Natural killer cell (primary cell): ENCODE data around the gene MED27. TPM values are rescaled to one million over a fixed set of nuclear protein-coding genes. Genes with fewer than 3 reads are reported as not detected.

Source experiments
- ATAC-seq, 3 donors: fragments of 150-1000 bp in 2 of 3; fragments of 200-7000 bp in 1 of 3; cut with Tn5 transposase; 1 replicate in 1 of 3; 2 replicates in 2 of 3; pipeline ENCODE4 v1.10.0; 2021; ENCODE audit warnings: mild to moderate bottlenecking in 2 of 3, moderate library complexity in 2 of 3
- DNase-seq, 2 donors: peaks; one replicate each; pipeline versions ENCODE4 v3.0.0 to v3.0.0-alpha.2; 2013 to 2021; ENCODE audit warnings: mixed read lengths in 1 of 2
- H3K27ac ChIP-seq: one replicate; pipeline ENCODE4 v1.5.1; 2013; ENCODE audit warnings: mild to moderate bottlenecking, low read length
- H3K27me3 ChIP-seq: one replicate; pipeline ENCODE4 v1.6.1; 2013; ENCODE audit warnings: low read length; ENCODE audit not compliant: control insufficient read depth, insufficient read depth
- H3K36me3 ChIP-seq: one replicate; pipeline ENCODE4 v1.6.1; 2013; ENCODE audit warnings: low read length; ENCODE audit not compliant: control insufficient read depth, insufficient read depth
- H3K4me1 ChIP-seq: one replicate; pipeline ENCODE4 v1.6.1; 2013; ENCODE audit warnings: low read length; ENCODE audit not compliant: control insufficient read depth, insufficient read depth
- H3K4me3 ChIP-seq: one replicate; pipeline ENCODE4 v1.5.1; 2013; ENCODE audit warnings: low read length
- H3K9me3 ChIP-seq: one replicate; pipeline ENCODE4 v1.6.1; 2013; ENCODE audit warnings: low read length; ENCODE audit not compliant: control insufficient read depth, insufficient read depth
- H3K27ac Mint-ChIP-seq, 2 donors: one replicate each; pipeline ENCODE4 v1.8.0; 2022; ENCODE audit warnings: mild to moderate bottlenecking in 2 of 2, mixed read lengths in 2 of 2, moderate library complexity in 1 of 2
- H3K27me3 Mint-ChIP-seq, 2 donors: one replicate each; pipeline ENCODE4 v1.8.0; 2022; ENCODE audit warnings: low read depth in 2 of 2, mixed read lengths in 2 of 2
- H3K36me3 Mint-ChIP-seq: one replicate; pipeline ENCODE4 v1.8.0; 2022; ENCODE audit warnings: mixed read lengths
- H3K4me1 Mint-ChIP-seq, 2 donors: one replicate each; pipeline ENCODE4 v1.8.0; 2022; ENCODE audit warnings: mixed read lengths in 2 of 2
- H3K4me3 Mint-ChIP-seq: one replicate; pipeline ENCODE4 v1.8.0; 2022; ENCODE audit warnings: mild to moderate bottlenecking, moderate library complexity, mixed read lengths
- H3K9me3 Mint-ChIP-seq, 2 donors: one replicate each; pipeline ENCODE4 v1.8.0; 2022; ENCODE audit warnings: mixed read lengths in 2 of 2
- CTCF ChIP-seq: fragments of 200-600 bp; IDR thresholded peaks from one replicate; pipeline ENCODE4 v1.8.0; 2022; ENCODE audit warnings: antibody characterized with exemption
- WGBS: methylation state at CpG from one replicate; pipeline ENCODE4 v1.1.7; 2013; ENCODE audit warnings: missing lambda C conversion rate; ENCODE audit not compliant: insufficient coverage; 5-methylcytosine and 5-hydroxymethylcytosine counted together
- intact Hi-C: fragments of 100-400 bp; cut with micrococcal nuclease; formaldehyde crosslinking; loops from one replicate; pipeline ENCODE4 v1.14.2; 2022
- total RNA-seq, 4 donors: library from RNA; stranded (reverse); fragments of 120-200 nt in 1 of 4; gene quantifications; one replicate each; pipeline versions ENCODE4 v1.2.3 to v1.2.4, GENCODE V29; 2013 to 2022

Gene MED27
- total RNA-seq, 3 donors from 2014 or later (not counting 1 experiment from before 2014, with no cell fraction given): 24.4 to 27.3 (median 26.9) TPM

DNA sequence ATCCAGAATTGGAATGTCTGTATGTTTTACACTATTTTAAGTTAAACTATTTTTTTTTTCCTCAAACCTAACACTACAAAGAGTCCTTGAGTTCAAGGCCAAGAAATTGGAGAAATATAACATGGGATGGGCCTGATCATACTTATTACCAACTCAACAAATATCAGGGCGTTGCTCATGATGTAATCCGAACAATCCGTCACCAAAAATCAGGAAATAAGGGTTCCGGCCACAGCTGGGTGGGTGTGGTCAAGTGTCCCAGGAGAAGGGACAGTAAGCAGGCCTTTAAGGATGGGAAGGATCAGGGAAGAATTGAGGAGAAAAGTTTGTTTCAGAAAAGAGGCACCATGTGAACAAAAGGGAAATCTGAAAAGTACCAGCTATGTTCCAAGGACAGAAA is 29.8 kb downstream of the MED27 start:
- Histone ChIP-seq H3K36me3 (peaks cover 2% of the 10 kb centered on the region), H3K27ac (no peak overlapping the region), H3K4me1 (peaks cover 3% of the 10 kb centered on the region), H3K9me3 (no peaks in the 10 kb centered on the region), H3K4me3 (no peak overlapping the region), H3K27me3 (no peaks in the 10 kb centered on the region)
- Mint-ChIP-seq H3K36me3 (no peaks in the 10 kb centered on the region), H3K4me1 (peaks cover 37 to 50% of the 10 kb centered on the region in 2 donors), H3K27me3 (no peaks in the 10 kb centered on the region), H3K27ac (no peak overlapping the region), H3K9me3 (no peaks in the 10 kb centered on the region), H3K4me3 (no peak overlapping the region)
- intact Hi-C loops: no loop called here
- no peak for TF ChIP-seq CTCF
- DNase-seq (no peak), ATAC-seq (no peak)
- WGBS: 95% methylated on average over 3 of the region's 4 CpGs

DNA sequence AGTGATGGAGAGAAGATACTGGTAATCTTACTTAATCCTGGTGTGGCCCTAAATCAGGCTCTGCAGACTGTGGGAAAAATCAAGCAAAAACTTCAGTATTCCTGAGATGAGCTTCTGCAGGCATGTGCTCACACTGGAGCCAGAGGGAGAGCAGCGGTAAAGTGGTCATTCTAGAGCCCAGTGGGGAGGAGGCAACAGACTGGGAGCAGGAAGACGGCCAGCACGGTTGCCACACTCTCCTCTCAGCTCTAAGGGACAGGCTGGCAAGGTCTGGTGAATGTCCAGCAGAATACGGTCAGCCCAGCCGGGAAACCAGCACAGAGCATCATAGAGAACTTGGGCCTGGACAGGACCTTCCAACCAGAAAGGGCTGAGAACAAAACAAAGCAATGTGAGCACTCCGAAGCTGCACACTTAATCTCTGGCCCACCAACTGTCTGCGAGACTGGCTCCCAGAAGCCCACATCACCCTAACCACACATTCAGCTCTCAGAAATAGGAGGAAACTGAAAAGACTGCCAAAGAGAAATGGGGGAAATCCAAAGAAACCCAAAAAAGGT is 30.3 kb downstream of the MED27 start:
- Histone ChIP-seq H3K36me3 (peaks cover 2% of the 10 kb centered on the region), H3K27me3 (no peaks in the 10 kb centered on the region), H3K9me3 (no peaks in the 10 kb centered on the region), H3K4me1 (peaks cover 3% of the 10 kb centered on the region), H3K4me3 (no peak overlapping the region), H3K27ac (no peak overlapping the region)
- no peak for ATAC-seq
- no peaks in the 10 kb centered on the region for H3K36me3 Mint-ChIP-seq
- intact Hi-C loops: no loop called here
- TF ChIP-seq CTCF: no peak
- H3K27me3 Mint-ChIP-seq: no peaks in the 10 kb centered on the region
- 93% methylated on average over 7 of the region's 7 CpGs for WGBS
- peaks cover 39 to 50% of the 10 kb centered on the region in 2 donors for H3K4me1 Mint-ChIP-seq
- DNase-seq: no peak
- no peak overlapping the region for H3K27ac Mint-ChIP-seq
- no peak overlapping the region for H3K4me3 Mint-ChIP-seq
- no peaks in the 10 kb centered on the region for H3K9me3 Mint-ChIP-seq

GRCh38 chr9:132048201-132048600 is 31.5 kb downstream of the MED27 start:
- H3K27ac ChIP-seq: no peak overlapping the region
- H3K36me3 ChIP-seq: peaks cover 2% of the 10 kb centered on the region
- 77% methylated on average over 1 of the region's 3 CpGs for WGBS
- H3K36me3 Mint-ChIP-seq: no peaks in the 10 kb centered on the region
- no peaks in the 10 kb centered on the region for H3K9me3 ChIP-seq
- no peaks in the 10 kb centered on the region for H3K27me3 Mint-ChIP-seq
- H3K4me3 ChIP-seq: no peak overlapping the region
- peaks cover 3% of the 10 kb centered on the region for H3K4me1 ChIP-seq
- no peak overlapping the region for H3K27ac Mint-ChIP-seq
- ATAC-seq: no peak
- DNase-seq: no peak
- TF ChIP-seq CTCF: no peak
- intact Hi-C loops: no loop called here
- H3K27me3 ChIP-seq: no peaks in the 10 kb centered on the region
- no peak overlapping the region for H3K4me3 Mint-ChIP-seq
- no peaks in the 10 kb centered on the region for H3K9me3 Mint-ChIP-seq
- peaks cover 51 to 58% of the 10 kb centered on the region in 2 donors for H3K4me1 Mint-ChIP-seq

GRCh38 chr9:132046456-132046855 is 33.2 kb downstream of the MED27 start:
- no peaks in the 10 kb centered on the region for H3K36me3 Mint-ChIP-seq
- Histone ChIP-seq H3K36me3 (peaks cover 5% of the 10 kb centered on the region), H3K27ac (no peak overlapping the region), H3K4me3 (no peak overlapping the region), H3K27me3 (no peaks in the 10 kb centered on the region), H3K4me1 (peaks cover 3% of the 10 kb centered on the region), H3K9me3 (no peaks in the 10 kb centered on the region)
- DNase-seq: no peak
- intact Hi-C loops: no loop called here
- WGBS: 75% methylated on average over 5 of the region's 6 CpGs
- no peak for TF ChIP-seq CTCF
- H3K4me1 Mint-ChIP-seq: peaks cover 65 to 66% of the 10 kb centered on the region in 2 donors
- H3K27ac Mint-ChIP-seq: no peak overlapping the region
- ATAC-seq: no peak
- H3K4me3 Mint-ChIP-seq: no peak overlapping the region
- H3K9me3 Mint-ChIP-seq: no peaks in the 10 kb centered on the region
- no peaks in the 10 kb centered on the region for H3K27me3 Mint-ChIP-seq
